HepG2 (cell line): ENCODE results near the gene MAVS. TPM values are rescaled to one million over a fixed set of nuclear protein-coding genes. Genes with fewer than 3 reads are reported as not detected.

Experiments used
- ATAC-seq: fragments of 200-7000 bp; cut with Tn5 transposase; 3 replicates; pipeline ENCODE4 v1.9.1; 2020; ENCODE audit warnings: mild to moderate bottlenecking, moderate library complexity
- BruUV-seq: library from RNA; stranded (reverse); fragments of 400-500 nt; replicated peaks from 2 replicates; lab custom pipeline; 2021; lab: Mats Ljungman, UMichigan
- CTCF ChIA-PET: fragments of 300-600 bp; formaldehyde crosslinking; extraction: SDS; loops from one replicate; lab custom pipeline; 2021; ENCODE audit warnings: low total read pairs, inconsistent platforms, low intra/inter-chr PET ratio; lab: Yijun Ruan, JAX
- POLR2A ChIA-PET: fragments of 350-600 bp; sonication (Branson Sonifier 250); formaldehyde crosslinking; loops from one replicate; lab custom pipeline; 2020; ENCODE audit warnings: antibody characterized with exemption, inconsistent platforms; lab: Yijun Ruan, JAX
- DNase-seq: peaks from one replicate; pipeline ENCODE4 v3.0.0-alpha.2; 2015; ENCODE audit warnings: low spot score
- FAIRE-seq: peaks from 3 replicates; lab custom pipeline; 2011; peaks lifted over from hg19 to GRCh38; lab: Jason Lieb, UNC
- H2AFZ ChIP-seq: one replicate; pipeline ENCODE4 v1.6.1; 2011; ENCODE audit warnings: low read length, inconsistent platforms
- H3K27ac ChIP-seq: fragments of 300-600 bp; 3 replicates; pipeline ENCODE4 v1.8.0; 2011; ENCODE audit warnings: mixed run types, mild to moderate bottlenecking, mixed read lengths, low read length, inconsistent platforms; ENCODE audit not compliant: insufficient read depth; ENCODE audit errors: extremely low read length
- H3K27me3 ChIP-seq, 2 experiments: fragments of 200-600 bp in 1 of 2; 2 replicates in 1 of 2; 3 replicates in 1 of 2; pipeline versions ENCODE4 v1.6.0 to v1.8.0; 2011; ENCODE audit warnings: low read length in 2 of 2, mild to moderate bottlenecking in 2 of 2, moderate library complexity in 2 of 2, inconsistent platforms in 1 of 2; ENCODE audit not compliant: insufficient read depth in 2 of 2, control insufficient read depth in 1 of 2
- H3K36me3 ChIP-seq, 2 experiments: fragments of 200-600 bp in 1 of 2; replicated peaks in 1 of 2; 2 replicates in 1 of 2; 3 replicates in 1 of 2; pipeline versions ENCODE4 v1.5.1 to v1.8.0; 2011; ENCODE audit warnings: low read length in 2 of 2, inconsistent platforms in 1 of 2; ENCODE audit not compliant: insufficient read depth in 2 of 2, control insufficient read depth in 1 of 2
- H3K4me1 ChIP-seq: 2 replicates; pipeline ENCODE4 v1.5.1; 2012; ENCODE audit warnings: low read length, inconsistent platforms; ENCODE audit not compliant: insufficient read depth
- H3K4me2 ChIP-seq: 2 replicates; pipeline ENCODE4 v1.6.0; 2011; ENCODE audit warnings: low read depth, low read length, inconsistent platforms
- H3K4me3 ChIP-seq, 3 experiments: fragments of 200-600 bp in 1 of 3; sonication (generic), shearing (Covaris generic) in 1 of 3; replicated peaks in 1 of 3; 2 replicates each; pipeline ENCODE4 v1.5.1; 2011 to 2016; ENCODE audit warnings: low read length in 3 of 3, inconsistent platforms in 2 of 3, low read depth in 2 of 3, mild to moderate bottlenecking in 2 of 3, control low read depth in 1 of 3, mixed read lengths in 1 of 3; ENCODE audit not compliant: insufficient read depth in 1 of 3
- H3K79me2 ChIP-seq: one replicate; pipeline ENCODE4 v1.6.1; 2011; ENCODE audit warnings: low read length, inconsistent platforms; ENCODE audit not compliant: insufficient read depth
- H3K9ac ChIP-seq: 2 replicates; pipeline ENCODE4 v1.6.0; 2011; ENCODE audit warnings: mild to moderate bottlenecking, low read depth, low read length, inconsistent platforms; ENCODE audit not compliant: insufficient read depth
- H3K9me3 ChIP-seq: 2 replicates; pipeline ENCODE4 v1.5.1; 2012; ENCODE audit warnings: mild to moderate bottlenecking, low read length
- H4K20me1 ChIP-seq: 2 replicates; pipeline ENCODE4 v1.6.0; 2011; ENCODE audit warnings: inconsistent platforms, mild to moderate bottlenecking, low read length, moderate library complexity; ENCODE audit not compliant: insufficient read depth
- BORCS8-MEF2B ChIP-seq: sonication (generic); formaldehyde crosslinking; IDR thresholded peaks from 2 replicates; pipeline ENCODE4 v1.8.0; 2022; ENCODE audit warnings: mild to moderate bottlenecking, missing genetic modification reagents
- KAT7 ChIP-seq: IDR thresholded peaks from 2 replicates; pipeline ENCODE4 v1.6.1; 2018; ENCODE audit warnings: borderline replicate concordance, missing compliant biosample characterization
- NFATC3 ChIP-seq: sonication (generic); formaldehyde crosslinking; IDR thresholded peaks from 2 replicates; pipeline ENCODE4 v1.5.1; 2020; ENCODE audit warnings: mild to moderate bottlenecking, missing genetic modification reagents
- SOX13 ChIP-seq, 3 experiments: fragments of 450-650 bp in 1 of 3; sonication (generic) in 1 of 3; formaldehyde crosslinking in 1 of 3; IDR thresholded peaks in 2 of 3; conservative IDR thresholded peaks in 1 of 3; 2 replicates each; pipeline versions ENCODE4 v1.5.0 to v1.6.1; 2016 to 2020; ENCODE audit warnings: antibody characterized with exemption in 1 of 3, mild to moderate bottlenecking in 1 of 3, missing compliant biosample characterization in 1 of 3, missing genetic modification reagents in 1 of 3, moderate library complexity in 1 of 3
- TCF12 ChIP-seq, 2 experiments: fragments of 450-650 bp in 1 of 2; sonication (generic) in 1 of 2; formaldehyde crosslinking in 1 of 2; IDR thresholded peaks; 2 replicates each; pipeline versions ENCODE4 v1.6.1 to v1.8.0; 2017 to 2022; ENCODE audit warnings: antibody characterized with exemption in 1 of 2, mild to moderate bottlenecking in 1 of 2, missing genetic modification reagents in 1 of 2, moderate library complexity in 1 of 2
- ZC3H4 ChIP-seq: sonication (generic); formaldehyde crosslinking; IDR thresholded peaks from 2 replicates; pipeline ENCODE4 v1.4.0; 2020; ENCODE audit warnings: missing genetic modification reagents, borderline replicate concordance
- ZFP36 ChIP-seq: fragments of 150-350 bp; IDR thresholded peaks from 2 replicates; pipeline ENCODE4 v1.6.1; 2018; ENCODE audit warnings: borderline replicate concordance, low read length, low read depth; ENCODE audit not compliant: partially characterized antibody
- ZKSCAN5 ChIP-seq: sonication (generic); formaldehyde crosslinking; IDR thresholded peaks from 2 replicates; pipeline ENCODE4 v1.5.1; 2020; ENCODE audit warnings: mild to moderate bottlenecking, missing genetic modification reagents
- ZNF12 ChIP-seq: sonication (generic); formaldehyde crosslinking; IDR thresholded peaks from 2 replicates; pipeline ENCODE4 v1.5.0; 2020; ENCODE audit warnings: missing genetic modification reagents
- WGBS: methylation state at CpG from one replicate; pipeline ENCODE4 v1.1.6; 2017; ENCODE audit warnings: low lambda C conversion rate; 5-methylcytosine and 5-hydroxymethylcytosine counted together
- in situ Hi-C: cut with HindIII; loops from 2 replicates; pipeline ENCODE4 v1.10.0; 2017; ENCODE audit warnings: low pct_unique_long_range_greater_than_20kb; ENCODE audit not compliant: extremely low pct_ligation_motif_present
- intact Hi-C: fragments of 100-400 bp; cut with micrococcal nuclease; formaldehyde crosslinking; loops from one replicate; pipeline ENCODE4 v1.10.0; 2022; ENCODE audit not compliant: unreplicated experiment
- polyA plus RNA-seq, 8 experiments: library from polyadenylated mRNA; depleted of rRNA in 3 of 8; stranded (reverse) in 7 of 8; unstranded in 1 of 8; fragments of >200 nt; fragmentation: Illumina TruSeq in 4 of 8; extraction: Trizol in 4 of 8; gene quantifications; 2 replicates each; pipeline versions ENCODE4 v1.2.1 to v1.2.3, GENCODE V29; 2011 to 2016; ENCODE audit warnings: low read depth in 4 of 8, missing spikeins in 1 of 8, mixed read lengths in 1 of 8; ENCODE audit not compliant: insufficient read depth in 1 of 8
- total RNA-seq, 5 experiments: library from RNA; depleted of rRNA; stranded (reverse); fragments of >200 nt; fragmentation: Illumina TruSeq; extraction: Trizol; gene quantifications; 2 replicates each; pipeline ENCODE4 v1.2.3, GENCODE V29; 2016; ENCODE audit warnings: low read depth in 1 of 5
- TF ChIP-seq, protein P1 (sequence below): sonication (generic); formaldehyde crosslinking; IDR thresholded peaks from 2 replicates; pipeline ENCODE4 v1.5.1; 2020; ENCODE audit warnings: missing genetic modification reagents, mild to moderate bottlenecking, borderline replicate concordance
- TF ChIP-seq, protein P2 (sequence below): sonication (generic); formaldehyde crosslinking; IDR thresholded peaks from 2 replicates; pipeline ENCODE4 v1.8.1; 2023; ENCODE audit warnings: missing genetic modification reagents, mild to moderate bottlenecking, borderline replicate concordance
- TF ChIP-seq, protein P3 (sequence below): sonication (generic); formaldehyde crosslinking; IDR thresholded peaks from 2 replicates; pipeline ENCODE4 v1.5.1; 2020; ENCODE audit warnings: missing genetic modification reagents, mild to moderate bottlenecking, borderline replicate concordance
- TF ChIP-seq, protein P4 (sequence below): sonication (generic); formaldehyde crosslinking; conservative IDR thresholded peaks from 2 replicates; pipeline ENCODE4 v1.4.0; 2020; ENCODE audit warnings: missing genetic modification reagents

MAVS gene
- total and polyA plus RNA-seq, 2 of the 13 experiments (the other 11 are each of a cell fraction or from before 2014, with no cell fraction given), result 27.3 to 36.6 TPM

DNA sequence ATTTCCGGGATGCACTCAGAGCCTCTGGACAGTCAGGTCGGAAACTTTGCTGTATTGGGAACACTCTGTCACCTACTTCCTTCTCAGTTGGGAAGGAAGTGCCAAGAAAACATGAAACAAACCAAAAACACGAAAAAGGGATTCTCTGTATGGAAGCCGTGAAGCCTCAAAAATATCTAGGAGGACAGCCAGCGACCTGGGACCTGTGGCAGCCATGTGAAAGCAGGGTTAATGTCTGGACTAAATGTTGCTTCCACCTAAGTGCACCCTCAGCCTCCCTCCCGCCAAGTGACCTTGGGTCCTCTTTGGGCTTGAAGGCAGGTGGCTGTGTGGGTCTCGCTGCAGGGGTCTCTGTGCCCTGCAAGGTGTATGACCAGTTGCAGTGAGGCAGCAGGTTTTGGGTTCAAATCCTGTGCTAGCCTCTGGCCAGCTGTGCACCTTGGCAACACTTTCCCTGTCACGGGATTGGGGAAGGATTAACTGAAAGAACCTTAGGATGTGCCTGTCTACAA lies 851 bp downstream of the MAVS start:
- in situ Hi-C loops (loop anchor here (5.0 kb wide), 1 partner anchor 60 kb away; the partner anchor contains the start of gene CENPB), intact Hi-C loops (loop anchor here (2.0 kb wide), 1 partner anchor 61 kb away; the partner anchor contains the start of gene CENPB)
- Histone ChIP-seq H3K79me2 (peaks cover 25% of the 10 kb centered on the region), H3K27me3 (no peaks in the 10 kb centered on the region; a peak in 1 of 5 replicates), H3K4me2 (peak overlapping the region; percentile 89), H2AFZ (no peak overlapping the region), H3K4me3 (peak overlapping the region; percentile 78 to 97 (median 96)), H3K36me3 (no peaks in the 10 kb centered on the region; a peak in 1 of 5 replicates), H3K9ac (peak overlapping the region; percentile 98), H3K9me3 (no peaks in the 10 kb centered on the region), H3K4me1 (peaks cover 50% of the 10 kb centered on the region), H4K20me1 (peaks cover 4% of the 10 kb centered on the region; the same call in 1 of the 2 replicates), H3K27ac (peak overlapping the region; percentile 91)
- FAIRE-seq (peak; percentile 28), ATAC-seq (peak; percentile 3; the same call in 2 of the 3 replicates), DNase-seq (no peak)
- CTCF ChIA-PET, result no interaction called here
- POLR2A ChIA-PET, result interaction anchor here (1.0 to 2.0 kb wide), 12 partner anchors 8 to 82 kb away, joined by 3 to 15 read pairs (median 4); partner anchors contain the start of genes ADISSP and AP5S1
- BruUV-seq, result TSS peak; percentile 85
- 13% methylated on average over 8 of the region's 8 CpGs for WGBS
- no peak; the same call in 1 of the 2 replicates for TF ChIP-seq BORCS8-MEF2B (CRISPR knock-in tag)
- TF ChIP-seq, protein P1, sequence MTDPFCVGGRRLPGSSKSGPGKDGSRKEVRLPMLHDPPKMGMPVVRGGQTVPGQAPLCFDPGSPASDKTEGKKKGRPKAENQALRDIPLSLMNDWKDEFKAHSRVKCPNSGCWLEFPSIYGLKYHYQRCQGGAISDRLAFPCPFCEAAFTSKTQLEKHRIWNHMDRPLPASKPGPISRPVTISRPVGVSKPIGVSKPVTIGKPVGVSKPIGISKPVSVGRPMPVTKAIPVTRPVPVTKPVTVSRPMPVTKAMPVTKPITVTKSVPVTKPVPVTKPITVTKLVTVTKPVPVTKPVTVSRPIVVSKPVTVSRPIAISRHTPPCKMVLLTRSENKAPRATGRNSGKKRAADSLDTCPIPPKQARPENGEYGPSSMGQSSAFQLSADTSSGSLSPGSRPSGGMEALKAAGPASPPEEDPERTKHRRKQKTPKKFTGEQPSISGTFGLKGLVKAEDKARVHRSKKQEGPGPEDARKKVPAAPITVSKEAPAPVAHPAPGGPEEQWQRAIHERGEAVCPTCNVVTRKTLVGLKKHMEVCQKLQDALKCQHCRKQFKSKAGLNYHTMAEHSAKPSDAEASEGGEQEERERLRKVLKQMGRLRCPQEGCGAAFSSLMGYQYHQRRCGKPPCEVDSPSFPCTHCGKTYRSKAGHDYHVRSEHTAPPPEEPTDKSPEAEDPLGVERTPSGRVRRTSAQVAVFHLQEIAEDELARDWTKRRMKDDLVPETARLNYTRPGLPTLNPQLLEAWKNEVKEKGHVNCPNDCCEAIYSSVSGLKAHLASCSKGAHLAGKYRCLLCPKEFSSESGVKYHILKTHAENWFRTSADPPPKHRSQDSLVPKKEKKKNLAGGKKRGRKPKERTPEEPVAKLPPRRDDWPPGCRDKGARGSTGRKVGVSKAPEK (CRISPR knock-in tag), result 0 out of 2 replicates have a peak, but pooled peaks have one; percentile 30
- TF ChIP-seq, protein P2, sequence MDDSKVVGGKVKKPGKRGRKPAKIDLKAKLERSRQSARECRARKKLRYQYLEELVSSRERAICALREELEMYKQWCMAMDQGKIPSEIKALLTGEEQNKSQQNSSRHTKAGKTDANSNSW (CRISPR knock-in tag), result 0 out of 2 replicates have a peak, but pooled peaks have one; percentile 84
- no peak for TF ChIP-seq TCF12 (IDR thresholded peaks at IDR 0.05)
- TF ChIP-seq TCF12 (CRISPR knock-in tag; IDR thresholded peaks at IDR 0.05), result no peak
- 0 out of 2 replicates have a peak, but pooled peaks have one; percentile 61 for TF ChIP-seq ZKSCAN5
- peak; percentile 55; the same call in 1 of the 2 replicates for TF ChIP-seq ZC3H4 (CRISPR knock-in tag)
- TF ChIP-seq, protein P3, sequence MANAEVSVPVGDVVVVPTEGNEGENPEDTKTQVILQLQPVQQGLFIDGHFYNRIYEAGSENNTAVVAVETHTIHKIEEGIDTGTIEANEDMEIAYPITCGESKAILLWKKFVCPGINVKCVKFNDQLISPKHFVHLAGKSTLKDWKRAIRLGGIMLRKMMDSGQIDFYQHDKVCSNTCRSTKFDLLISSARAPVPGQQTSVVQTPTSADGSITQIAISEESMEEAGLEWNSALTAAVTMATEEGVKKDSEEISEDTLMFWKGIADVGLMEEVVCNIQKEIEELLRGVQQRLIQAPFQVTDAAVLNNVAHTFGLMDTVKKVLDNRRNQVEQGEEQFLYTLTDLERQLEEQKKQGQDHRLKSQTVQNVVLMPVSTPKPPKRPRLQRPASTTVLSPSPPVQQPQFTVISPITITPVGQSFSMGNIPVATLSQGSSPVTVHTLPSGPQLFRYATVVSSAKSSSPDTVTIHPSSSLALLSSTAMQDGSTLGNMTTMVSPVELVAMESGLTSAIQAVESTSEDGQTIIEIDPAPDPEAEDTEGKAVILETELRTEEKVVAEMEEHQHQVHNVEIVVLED (CRISPR knock-in tag), result 0 out of 2 replicates have a peak, but pooled peaks have one; percentile 12
- TF ChIP-seq NFATC3 (CRISPR knock-in tag), result 0 out of 2 replicates have a peak, but pooled peaks have one; percentile 35
- no peak for TF ChIP-seq SOX13 (IDR thresholded peaks at IDR 0.05)
- TF ChIP-seq SOX13 (CRISPR knock-in tag; conservative IDR thresholded peaks at IDR 0.05 in 1 of 2, IDR thresholded peaks at IDR 0.05 in 1 of 2), result 0 out of 4 replicates have a peak, but pooled peaks of 1 of the 2 experiments have one; percentile 2
- TF ChIP-seq ZFP36, result no peak
- 0 out of 2 replicates have a peak, but pooled peaks have one; percentile 47 for TF ChIP-seq ZNF12
- TF ChIP-seq, protein P4, sequence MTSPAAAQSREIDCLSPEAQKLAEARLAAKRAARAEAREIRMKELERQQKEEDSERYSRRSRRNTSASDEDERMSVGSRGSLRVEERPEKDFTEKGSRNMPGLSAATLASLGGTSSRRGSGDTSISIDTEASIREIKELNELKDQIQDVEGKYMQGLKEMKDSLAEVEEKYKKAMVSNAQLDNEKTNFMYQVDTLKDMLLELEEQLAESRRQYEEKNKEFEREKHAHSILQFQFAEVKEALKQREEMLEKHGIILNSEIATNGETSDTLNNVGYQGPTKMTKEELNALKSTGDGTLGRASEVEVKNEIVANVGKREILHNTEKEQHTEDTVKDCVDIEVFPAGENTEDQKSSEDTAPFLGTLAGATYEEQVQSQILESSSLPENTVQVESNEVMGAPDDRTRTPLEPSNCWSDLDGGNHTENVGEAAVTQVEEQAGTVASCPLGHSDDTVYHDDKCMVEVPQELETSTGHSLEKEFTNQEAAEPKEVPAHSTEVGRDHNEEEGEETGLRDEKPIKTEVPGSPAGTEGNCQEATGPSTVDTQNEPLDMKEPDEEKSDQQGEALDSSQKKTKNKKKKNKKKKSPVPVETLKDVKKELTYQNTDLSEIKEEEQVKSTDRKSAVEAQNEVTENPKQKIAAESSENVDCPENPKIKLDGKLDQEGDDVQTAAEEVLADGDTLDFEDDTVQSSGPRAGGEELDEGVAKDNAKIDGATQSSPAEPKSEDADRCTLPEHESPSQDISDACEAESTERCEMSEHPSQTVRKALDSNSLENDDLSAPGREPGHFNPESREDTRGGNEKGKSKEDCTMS, result 0 out of 2 replicates have a peak, but pooled peaks have one; percentile 20
- TF ChIP-seq KAT7 (CRISPR knock-in tag), result 0 out of 2 replicates have a peak, but pooled peaks have one; percentile 9
